COR-L47 (cell line): ENCODE results near the gene PTPRD.
A peak's percentile ranks its signal among the peaks of the same experiment; 100 is the strongest.

Source experiments
- DNase-seq: peaks from one replicate; lab custom pipeline; 2025; lab: John Stamatoyannopoulos, UW

The PTPRD gene

GRCh38 chr9:9752722-9753121, 860.1 kb downstream of the PTPRD start:
- no peak for DNase-seq

- no peak for DNase-seq
These were observed 860.8 kb downstream of the PTPRD start for GRCh38 chr9:9751996-9752395.

- DNase-seq: no peak
These were observed 862.1 kb downstream of the PTPRD start for GRCh38 chr9:9750719-9751118.

DNA sequence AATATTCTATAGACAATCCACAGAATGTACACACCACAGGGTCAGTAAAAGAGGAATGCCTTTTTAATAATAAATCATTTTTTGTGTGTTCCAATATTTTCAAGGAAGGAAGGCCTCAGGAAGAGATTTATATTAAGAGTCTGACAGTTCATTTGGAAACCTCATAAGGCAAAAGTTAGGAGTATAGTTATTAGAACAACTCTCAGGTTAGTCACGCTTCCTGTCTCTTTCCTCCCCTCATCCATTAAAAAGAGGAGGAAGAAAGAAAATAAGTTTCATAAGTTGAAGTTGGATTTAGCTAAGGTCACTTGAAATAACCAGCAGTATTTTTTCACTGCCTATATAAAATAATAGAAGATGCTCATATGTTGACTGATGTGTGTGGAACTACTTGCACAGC, 863.2 kb downstream of the PTPRD start:
- no peak for DNase-seq

GRCh38 chr9:9747787-9748186, 865.0 kb downstream of the PTPRD start:
- no peak for DNase-seq

DNA sequence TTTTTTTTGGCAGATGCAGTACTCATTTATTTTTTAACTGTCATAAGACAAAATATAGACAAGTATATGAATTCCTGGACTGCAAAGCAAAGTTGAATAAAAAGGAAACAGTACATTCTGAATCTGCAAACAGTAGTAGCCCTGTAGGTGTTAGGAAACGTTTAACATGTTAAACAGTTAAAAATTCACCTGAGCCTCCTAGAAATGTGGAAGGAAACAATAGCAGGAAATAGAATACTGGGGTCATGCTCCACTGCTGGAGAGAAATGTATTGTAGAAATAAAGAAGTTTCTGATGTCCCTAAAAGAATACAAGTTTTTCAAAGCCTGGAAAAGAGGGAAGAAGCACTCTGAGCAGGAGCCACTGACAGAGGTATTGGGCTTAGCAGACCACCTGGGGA, 866.0 kb downstream of the PTPRD start:
- DNase-seq: no peak

DNA sequence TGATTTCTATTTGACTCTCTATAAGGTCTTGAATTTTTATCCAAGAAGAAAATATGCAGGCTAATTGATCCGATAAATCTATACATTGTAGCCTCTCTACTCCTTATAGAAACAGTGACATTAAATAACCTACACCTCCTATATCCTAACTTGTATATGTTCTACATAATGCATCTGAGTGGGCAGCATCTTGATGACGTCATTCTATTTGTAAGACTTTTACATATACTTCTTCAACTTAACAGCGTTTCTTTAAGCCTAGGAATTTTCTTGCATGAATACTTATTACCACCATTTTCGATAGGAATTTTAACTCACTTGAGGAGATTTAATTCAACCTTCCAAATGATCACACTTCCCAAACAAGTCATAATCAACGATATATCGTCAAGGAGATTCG, 869.0 kb downstream of the PTPRD start:
- no peak for DNase-seq

- DNase-seq: no peak
These were observed 882.6 kb downstream of the PTPRD start for GRCh38 chr9:9730174-9730573.

GRCh38 chr9:9729082-9729481, 883.7 kb downstream of the PTPRD start:
- no peak for DNase-seq

DNA sequence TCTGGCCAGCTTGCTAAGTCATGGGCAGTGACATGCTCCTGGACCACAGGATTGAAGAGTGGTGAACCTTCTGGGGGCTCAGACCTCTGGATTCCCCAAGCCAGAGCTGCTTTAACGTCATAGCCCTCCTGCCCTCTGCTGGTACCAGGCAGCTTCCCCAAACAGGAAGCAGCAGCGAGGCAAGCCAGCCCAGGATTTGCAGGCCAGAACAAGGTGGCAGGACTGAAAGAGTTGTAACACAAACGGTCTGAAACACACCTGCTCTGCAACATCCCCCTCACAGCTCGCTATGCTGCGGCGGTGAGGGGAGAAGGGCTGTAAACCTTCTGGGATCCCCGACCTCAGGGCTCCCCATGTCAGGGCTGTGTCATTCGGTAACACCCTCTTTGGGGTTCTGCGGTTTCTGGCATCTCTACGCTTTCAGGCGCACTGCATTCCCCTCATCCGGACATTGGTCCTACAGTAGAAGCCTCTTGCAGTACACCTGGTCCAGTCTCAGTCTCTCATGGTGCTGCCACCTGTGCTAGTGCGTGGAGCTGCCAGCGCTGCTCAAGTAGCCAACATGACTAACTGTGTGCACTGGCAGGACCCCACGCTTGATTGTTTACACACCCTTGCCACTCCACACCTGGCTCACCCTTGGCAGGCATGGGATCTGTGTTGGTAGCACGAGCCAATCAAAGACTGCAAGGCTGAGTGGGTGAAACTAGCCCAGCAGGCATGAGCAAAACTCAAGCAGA, 893.3 kb downstream of the PTPRD start:
- no peak for DNase-seq

GRCh38 chr9:9718691-9719090, 894.1 kb downstream of the PTPRD start:
- no peak for DNase-seq

GRCh38 chr9:9679433-9679832, 933.4 kb downstream of the PTPRD start:
- no peak for DNase-seq

DNA sequence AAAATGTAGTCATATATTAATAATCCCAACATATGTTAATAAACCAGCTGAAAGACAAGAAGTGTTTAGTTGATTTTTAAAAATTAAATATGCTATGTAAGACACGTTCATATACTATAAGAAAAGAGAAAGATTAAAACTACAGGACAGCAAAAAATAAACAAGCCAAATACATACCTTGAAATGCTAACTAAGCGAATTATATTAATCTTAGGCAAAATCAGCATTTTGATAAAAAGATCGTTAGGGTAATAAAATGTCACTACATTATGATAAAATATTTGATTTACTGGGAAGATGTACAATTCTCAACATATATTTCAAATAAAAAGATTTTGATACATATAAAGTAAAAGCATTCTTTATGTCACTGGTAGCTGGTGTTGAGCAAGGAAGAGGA, 938.3 kb downstream of the PTPRD start:
- DNase-seq: no peak

DNA sequence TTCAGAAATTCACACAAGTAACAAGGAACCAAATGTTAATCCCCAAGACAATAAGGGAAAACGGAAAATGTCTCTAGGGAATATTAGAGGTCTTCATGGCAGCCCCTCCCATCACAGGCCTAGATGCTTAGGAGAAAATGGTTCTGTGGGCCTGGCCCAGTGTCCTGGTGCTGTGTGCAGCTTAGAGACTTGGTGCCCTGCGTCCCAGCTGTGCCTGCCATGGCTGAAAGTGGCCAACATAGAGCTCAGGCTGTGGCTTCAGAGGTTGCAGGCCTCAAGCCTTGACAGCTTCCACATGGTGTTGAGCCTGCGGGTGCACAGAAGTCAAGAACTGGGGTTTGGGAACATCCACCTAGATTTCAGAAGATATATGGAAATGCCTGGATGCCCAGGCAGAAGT, 942.3 kb downstream of the PTPRD start:
- DNase-seq: no peak

- no peak for DNase-seq
These were observed 967.8 kb downstream of the PTPRD start for GRCh38 chr9:9645006-9645405.

GRCh38 chr9:9631284-9631683, 981.5 kb downstream of the PTPRD start:
- DNase-seq: no peak

- no peak for DNase-seq
These were observed 987.6 kb downstream of the PTPRD start for GRCh38 chr9:9625248-9625647.

GRCh38 chr9:9623506-9623905, 989.3 kb downstream of the PTPRD start:
- DNase-seq: no peak

- no peak for DNase-seq
These were observed 991.4 kb downstream of the PTPRD start for GRCh38 chr9:9621355-9621940.

DNA sequence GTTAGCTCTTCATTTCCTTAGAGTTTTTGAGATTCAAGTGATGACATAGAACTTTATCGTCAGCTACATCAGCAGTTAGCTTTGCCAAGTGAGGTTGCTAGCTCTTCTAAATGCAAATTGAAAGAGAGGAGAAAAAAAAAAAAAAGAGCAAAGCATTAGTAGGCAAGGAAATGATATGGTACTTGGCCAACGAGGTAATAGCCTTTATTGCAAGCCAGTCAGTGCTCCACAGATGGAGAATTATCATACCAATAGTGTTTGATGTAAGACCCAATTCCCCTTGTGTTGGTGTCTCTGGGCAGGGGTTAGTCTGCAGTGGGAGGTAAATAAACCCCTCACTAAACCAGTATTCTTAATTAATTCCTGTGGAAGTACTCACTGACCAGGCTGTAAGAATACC, 992.1 kb downstream of the PTPRD start:
- no peak for DNase-seq

- DNase-seq: no peak
These were observed 997.7 kb downstream of the PTPRD start for GRCh38 chr9:9615086-9615485.

DNA sequence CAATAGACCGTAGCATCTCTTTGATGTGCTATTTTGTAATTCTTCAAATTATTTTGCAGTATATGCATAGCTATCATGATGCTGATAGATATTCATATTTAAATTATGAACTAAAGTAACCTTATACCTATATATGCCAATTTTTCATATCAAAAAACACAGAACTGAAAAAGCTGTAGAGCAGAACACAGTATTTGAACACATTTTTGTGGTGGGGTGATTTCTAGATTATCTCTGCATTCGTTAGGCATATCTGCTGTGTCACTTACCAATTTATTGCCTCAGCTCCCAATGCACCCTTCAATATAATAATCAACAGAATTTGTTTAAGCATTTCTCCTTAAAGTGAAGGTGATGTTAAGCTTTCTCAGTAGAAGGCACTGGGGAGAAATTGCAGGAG, 998.2 kb downstream of the PTPRD start:
- DNase-seq: no peak

- DNase-seq: no peak
These were observed 1000.0 kb downstream of the PTPRD start for GRCh38 chr9:9612755-9613154.

DNA sequence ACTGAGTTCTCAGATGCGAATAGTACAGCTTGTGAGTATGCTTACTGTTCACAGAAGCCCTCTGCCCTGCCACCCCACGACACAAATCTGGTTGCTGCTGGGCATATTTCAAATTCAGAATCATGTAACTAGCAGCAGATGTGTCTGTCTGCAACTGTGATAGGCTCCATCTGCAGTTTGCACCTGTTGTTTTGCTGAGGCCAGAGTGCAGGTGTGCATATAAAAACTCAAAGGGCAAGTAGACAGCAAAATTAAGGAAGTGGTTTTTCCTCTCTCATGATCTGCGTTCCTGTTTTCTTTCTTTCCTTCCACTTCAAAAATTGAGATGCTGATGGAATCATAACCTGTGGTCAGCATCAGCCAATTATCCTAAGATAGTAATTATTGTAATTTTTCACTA, 1000.5 kb downstream of the PTPRD start:
- peak; percentile 53 for DNase-seq
